GM23338 (cell line): ENCODE results near the gene SMIM14.

Experiments used
- CREB1 ChIP-seq: fragments of 250-450 bp; sonication (Bioruptor Pico); IDR thresholded peaks from 2 replicates; pipeline ENCODE4 v1.5.0; 2020; ENCODE audit warnings: low read depth, mild to moderate bottlenecking, moderate library complexity
- CTCF ChIP-seq, 2 experiments: fragments of 200-600 bp in 1 of 2; sonication (generic) in 1 of 2; conservative IDR thresholded peaks; 2 replicates each; pipeline versions ENCODE4 v1.5.1 to v1.6.1; 2016 to 2017; ENCODE audit warnings: antibody characterized with exemption in 2 of 2, low read depth in 2 of 2, mild to moderate bottlenecking in 2 of 2, moderate library complexity in 1 of 2
- ETS1 ChIP-seq: IDR thresholded peaks from 2 replicates; pipeline ENCODE4 v1.6.1; 2016; ENCODE audit warnings: antibody characterized with exemption
- EZH2 ChIP-seq: fragments of 200-600 bp; sonication (generic); IDR thresholded peaks from one replicate; pipeline ENCODE4 v1.8.0; 2017; ENCODE audit warnings: antibody characterized with exemption, mild to moderate bottlenecking, low read depth; ENCODE audit not compliant: unreplicated experiment
- EZH2phosphoT487 ChIP-seq: fragments of 200-600 bp; sonication (generic); IDR thresholded peaks from one replicate; pipeline ENCODE4 v1.8.1; 2018; ENCODE audit warnings: antibody characterized with exemption; ENCODE audit not compliant: unreplicated experiment
- JUNB ChIP-seq: IDR thresholded peaks from one replicate; pipeline ENCODE4 v1.6.1; 2016; ENCODE audit warnings: antibody characterized with exemption; ENCODE audit not compliant: unreplicated experiment
- NANOG ChIP-seq: IDR thresholded peaks from 2 replicates; pipeline ENCODE4 v1.6.1; 2016; ENCODE audit warnings: antibody characterized with exemption, borderline replicate concordance
- POLR2AphosphoS5 ChIP-seq: IDR thresholded peaks from 2 replicates; pipeline ENCODE4 v1.6.1; 2016; ENCODE audit warnings: antibody characterized with exemption, low read depth
- ZNF114 ChIP-seq: fragments of 250-450 bp; sonication (Bioruptor Pico); IDR thresholded peaks from 2 replicates; pipeline ENCODE4 v1.5.0; 2020; ENCODE audit warnings: mild to moderate bottlenecking, moderate library complexity
- ZNF331 ChIP-seq: fragments of 250-450 bp; sonication (Bioruptor Pico); IDR thresholded peaks from 2 replicates; pipeline ENCODE4 v1.5.0; 2020; ENCODE audit warnings: low read depth, mild to moderate bottlenecking, moderate library complexity
- ZNF462 ChIP-seq: fragments of 250-450 bp; sonication (Bioruptor Pico); IDR thresholded peaks from 2 replicates; pipeline ENCODE4 v1.5.0; 2020; ENCODE audit warnings: mild to moderate bottlenecking, moderate library complexity
- TF ChIP-seq, protein P1 (sequence below): IDR thresholded peaks from one replicate; pipeline ENCODE4 v1.6.1; 2018; ENCODE audit warnings: antibody characterized with exemption; ENCODE audit not compliant: unreplicated experiment

DNA sequence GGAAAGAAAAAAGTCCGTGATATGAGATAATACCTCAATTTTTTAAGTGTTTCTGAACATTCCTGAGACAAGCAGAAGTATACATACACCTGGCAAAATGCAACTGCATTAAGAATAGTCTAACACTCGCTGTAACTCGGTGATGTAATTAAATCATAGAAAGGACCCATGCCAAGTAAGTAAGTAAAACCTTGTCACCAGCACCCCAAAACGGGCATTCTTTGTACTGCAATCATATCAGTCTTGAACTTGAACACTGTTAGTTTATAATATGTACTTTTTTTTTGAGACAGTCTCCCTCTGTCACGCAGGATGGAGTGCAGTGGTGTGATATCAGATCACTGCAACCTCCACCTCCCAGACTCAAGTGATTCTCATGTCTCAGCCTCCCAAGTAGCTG is 47.4 kb downstream of the SMIM14 start:
- TF ChIP-seq ZNF114 (CRISPR knock-in tag) (no peak), CTCF (conservative IDR thresholded peaks at IDR 0.05; ENCODE audit: low read depth in 2 of 2) (no peak), POLR2AphosphoS5 (no peak), EZH2 (no peak), CREB1 (CRISPR knock-in tag) (no peak), ZNF331 (CRISPR knock-in tag) (no peak), NANOG (no peak), JUNB (no peak), ETS1 (no peak), EZH2phosphoT487 (no peak), ZNF462 (no peak)
- TF ChIP-seq, protein P1, sequence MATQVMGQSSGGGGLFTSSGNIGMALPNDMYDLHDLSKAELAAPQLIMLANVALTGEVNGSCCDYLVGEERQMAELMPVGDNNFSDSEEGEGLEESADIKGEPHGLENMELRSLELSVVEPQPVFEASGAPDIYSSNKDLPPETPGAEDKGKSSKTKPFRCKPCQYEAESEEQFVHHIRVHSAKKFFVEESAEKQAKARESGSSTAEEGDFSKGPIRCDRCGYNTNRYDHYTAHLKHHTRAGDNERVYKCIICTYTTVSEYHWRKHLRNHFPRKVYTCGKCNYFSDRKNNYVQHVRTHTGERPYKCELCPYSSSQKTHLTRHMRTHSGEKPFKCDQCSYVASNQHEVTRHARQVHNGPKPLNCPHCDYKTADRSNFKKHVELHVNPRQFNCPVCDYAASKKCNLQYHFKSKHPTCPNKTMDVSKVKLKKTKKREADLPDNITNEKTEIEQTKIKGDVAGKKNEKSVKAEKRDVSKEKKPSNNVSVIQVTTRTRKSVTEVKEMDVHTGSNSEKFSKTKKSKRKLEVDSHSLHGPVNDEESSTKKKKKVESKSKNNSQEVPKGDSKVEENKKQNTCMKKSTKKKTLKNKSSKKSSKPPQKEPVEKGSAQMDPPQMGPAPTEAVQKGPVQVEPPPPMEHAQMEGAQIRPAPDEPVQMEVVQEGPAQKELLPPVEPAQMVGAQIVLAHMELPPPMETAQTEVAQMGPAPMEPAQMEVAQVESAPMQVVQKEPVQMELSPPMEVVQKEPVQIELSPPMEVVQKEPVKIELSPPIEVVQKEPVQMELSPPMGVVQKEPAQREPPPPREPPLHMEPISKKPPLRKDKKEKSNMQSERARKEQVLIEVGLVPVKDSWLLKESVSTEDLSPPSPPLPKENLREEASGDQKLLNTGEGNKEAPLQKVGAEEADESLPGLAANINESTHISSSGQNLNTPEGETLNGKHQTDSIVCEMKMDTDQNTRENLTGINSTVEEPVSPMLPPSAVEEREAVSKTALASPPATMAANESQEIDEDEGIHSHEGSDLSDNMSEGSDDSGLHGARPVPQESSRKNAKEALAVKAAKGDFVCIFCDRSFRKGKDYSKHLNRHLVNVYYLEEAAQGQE = no peak
